AG04450 (cell line): Measurements from ENCODE around the gene PPARG. TPM values are rescaled to one million over a fixed set of nuclear protein-coding genes. Genes with fewer than 3 reads are reported as not detected.

Experiments used
- CTCF ChIA-PET: fragments of 300-600, 350-600 bp; formaldehyde crosslinking; extraction: SDS; loops from one replicate; lab custom pipeline; 2022; ENCODE audit warnings: antibody characterized with exemption, inconsistent platforms; lab: Charles Lee
- POLR2A ChIA-PET: fragments of 350-600 bp; formaldehyde crosslinking; extraction: SDS; loops from one replicate; lab custom pipeline; 2021; ENCODE audit warnings: antibody characterized with exemption, inconsistent platforms; lab: Yijun Ruan, JAX
- DNase-seq: peaks from one replicate; pipeline ENCODE4 v3.0.0-alpha.2; 2011; ENCODE audit warnings: low read depth, low spot score
- H3K27ac ChIP-seq: one replicate; pipeline ENCODE4 v1.5.1; 2012; ENCODE audit warnings: low read depth, low read length, control low read depth
- H3K27me3 ChIP-seq: one replicate; pipeline ENCODE4 v1.6.0; 2012; ENCODE audit warnings: low read length; ENCODE audit not compliant: control insufficient read depth, insufficient read depth
- H3K4me3 ChIP-seq: 2 replicates; pipeline ENCODE4 v1.5.1; 2011; ENCODE audit warnings: mild to moderate bottlenecking, low read depth, low read length, control low read depth
- H3K9me3 ChIP-seq: 2 replicates; pipeline ENCODE4 v1.5.1; 2012; ENCODE audit warnings: low read length; ENCODE audit not compliant: control insufficient read depth, insufficient read depth
- polyA plus RNA-seq: library from polyadenylated mRNA; depleted of rRNA; stranded (reverse); fragments of >200 nt; gene quantifications from 2 replicates; pipeline ENCODE4 v1.2.3, GENCODE V29; 2011
- TF ChIP-seq, protein P1 (sequence below): IDR thresholded peaks from 2 replicates; pipeline ENCODE4 v1.5.1; 2011; ENCODE audit warnings: low read depth, low read length, control low read depth, inconsistent platforms

PPARG gene
- polyA plus RNA-seq, 1 experiment = 33.8 TPM

- Histone ChIP-seq H3K4me3 (no peak overlapping the region), H3K27ac (no peak overlapping the region), H3K9me3 (0 out of 2 replicates have a peak, but pooled peaks cover 4% of the 10 kb centered on the region), H3K27me3 (no peaks in the 10 kb centered on the region)
- ChIA-PET CTCF (no interaction called here), POLR2A (no interaction called here)
- TF ChIP-seq, protein P1, sequence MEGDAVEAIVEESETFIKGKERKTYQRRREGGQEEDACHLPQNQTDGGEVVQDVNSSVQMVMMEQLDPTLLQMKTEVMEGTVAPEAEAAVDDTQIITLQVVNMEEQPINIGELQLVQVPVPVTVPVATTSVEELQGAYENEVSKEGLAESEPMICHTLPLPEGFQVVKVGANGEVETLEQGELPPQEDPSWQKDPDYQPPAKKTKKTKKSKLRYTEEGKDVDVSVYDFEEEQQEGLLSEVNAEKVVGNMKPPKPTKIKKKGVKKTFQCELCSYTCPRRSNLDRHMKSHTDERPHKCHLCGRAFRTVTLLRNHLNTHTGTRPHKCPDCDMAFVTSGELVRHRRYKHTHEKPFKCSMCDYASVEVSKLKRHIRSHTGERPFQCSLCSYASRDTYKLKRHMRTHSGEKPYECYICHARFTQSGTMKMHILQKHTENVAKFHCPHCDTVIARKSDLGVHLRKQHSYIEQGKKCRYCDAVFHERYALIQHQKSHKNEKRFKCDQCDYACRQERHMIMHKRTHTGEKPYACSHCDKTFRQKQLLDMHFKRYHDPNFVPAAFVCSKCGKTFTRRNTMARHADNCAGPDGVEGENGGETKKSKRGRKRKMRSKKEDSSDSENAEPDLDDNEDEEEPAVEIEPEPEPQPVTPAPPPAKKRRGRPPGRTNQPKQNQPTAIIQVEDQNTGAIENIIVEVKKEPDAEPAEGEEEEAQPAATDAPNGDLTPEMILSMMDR = no peak
- no peak for DNase-seq
Observed at GRCh38 chr3:12437861-12438260, 149.0 kb downstream of the PPARG start.

DNA sequence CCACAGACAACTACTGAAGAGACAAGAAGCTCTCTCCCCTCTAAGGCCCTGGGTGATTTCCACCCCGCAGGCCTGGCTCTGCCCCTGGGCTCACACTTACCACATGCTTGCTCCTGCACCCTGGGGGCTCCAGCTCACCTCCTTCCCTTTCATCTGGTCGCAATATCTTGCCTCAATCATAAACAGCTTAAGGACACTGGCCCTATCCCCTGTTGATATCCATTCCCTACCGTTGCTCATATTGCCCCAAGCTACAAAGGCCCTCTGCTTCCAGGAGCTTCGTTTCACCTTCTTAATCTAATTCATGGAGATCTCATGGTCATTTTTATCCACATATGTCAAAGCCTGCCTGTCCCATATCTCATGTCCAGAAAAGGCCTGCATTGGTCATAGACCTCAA lies 149.4 kb downstream of the PPARG start:
- Histone ChIP-seq H3K9me3 (0 out of 2 replicates have a peak, but pooled peaks cover 1% of the 10 kb centered on the region), H3K4me3 (no peak overlapping the region), H3K27ac (no peak overlapping the region), H3K27me3 (no peaks in the 10 kb centered on the region)
- POLR2A ChIA-PET = no interaction called here
- CTCF ChIA-PET = no interaction called here
- TF ChIP-seq, protein P1 = no peak
- DNase-seq = no peak

DNA sequence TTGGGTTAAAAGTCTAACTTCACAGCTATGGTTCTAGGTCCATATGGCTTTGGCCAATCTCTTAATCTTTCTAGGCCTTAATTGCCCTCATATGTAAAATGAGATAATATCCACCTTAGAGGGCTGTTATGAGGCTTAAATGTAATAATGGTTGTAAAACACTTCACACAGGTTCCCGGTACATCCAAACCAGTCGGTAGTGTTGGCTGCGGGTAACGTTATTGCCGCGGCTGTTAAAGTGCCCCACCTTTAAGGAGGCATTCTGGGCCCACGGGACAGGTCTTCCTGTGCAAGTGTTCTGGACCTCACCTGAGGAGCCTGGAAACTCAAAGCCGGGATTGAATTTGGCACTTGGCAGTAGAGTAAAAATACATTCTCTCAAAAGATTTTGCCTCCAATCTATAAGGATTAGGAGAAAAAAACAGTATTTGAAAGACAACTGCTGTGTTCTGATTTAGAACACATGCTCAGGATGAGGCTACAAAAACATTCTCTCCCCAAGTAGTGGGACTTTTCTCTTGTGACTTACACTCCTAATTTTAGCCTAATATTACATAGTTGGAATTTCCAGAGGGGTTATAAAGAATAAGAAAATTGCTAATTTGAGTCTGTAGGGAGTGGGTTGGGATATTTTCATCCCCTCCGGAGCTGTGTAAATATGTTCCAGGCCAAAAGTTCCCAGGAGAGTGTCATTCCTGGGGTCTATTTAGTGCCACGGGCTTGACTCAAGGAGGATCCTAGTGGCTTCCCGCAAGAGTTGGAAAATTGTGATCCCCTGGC lies 150.5 kb downstream of the PPARG start:
- POLR2A ChIA-PET = no interaction called here
- H3K27me3 ChIP-seq = no peaks in the 10 kb centered on the region
- TF ChIP-seq, protein P1 = no peak
- CTCF ChIA-PET = no interaction called here
- H3K4me3 ChIP-seq = no peak overlapping the region
- no peak for DNase-seq
- H3K9me3 ChIP-seq = no peaks in the 10 kb centered on the region
- no peak overlapping the region for H3K27ac ChIP-seq

DNA sequence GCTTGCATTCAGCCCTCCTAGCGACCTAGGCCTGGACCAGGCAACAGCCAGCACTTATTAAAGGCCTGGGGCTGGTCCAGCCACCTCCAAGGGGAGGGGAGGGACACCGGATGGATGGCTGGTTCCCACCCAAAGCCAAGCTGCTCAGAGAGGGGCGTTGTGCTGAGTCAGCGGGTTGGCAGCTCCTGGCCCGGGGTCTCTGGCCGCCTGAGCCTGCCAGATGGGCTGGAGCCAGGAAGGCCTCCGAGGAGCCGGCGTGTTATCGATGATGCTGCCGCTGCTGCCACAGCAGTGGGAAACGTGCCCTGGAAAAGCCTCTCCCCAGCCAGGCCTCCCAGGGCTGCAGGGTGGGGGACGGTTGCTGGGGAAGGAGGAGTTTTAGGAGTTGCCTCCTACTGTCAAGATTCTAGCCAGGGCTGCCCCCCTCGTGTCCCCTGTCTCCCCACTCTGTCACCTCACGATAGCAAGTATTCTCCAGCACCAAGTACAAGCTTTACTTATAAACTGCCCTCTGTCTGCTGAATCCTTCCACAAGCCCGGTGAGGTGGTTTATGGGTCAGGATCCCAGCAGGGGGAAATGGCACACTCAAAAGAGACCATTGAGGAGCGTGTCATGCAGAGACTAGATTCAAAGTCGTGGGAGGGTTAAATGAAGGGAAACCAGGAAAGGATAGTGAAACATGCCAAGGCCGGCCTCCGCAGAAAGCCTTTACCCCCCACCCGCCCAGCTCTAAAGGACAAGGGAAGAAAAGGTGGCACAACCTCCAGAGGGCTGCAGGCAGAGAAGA lies 152.3 kb downstream of the PPARG start:
- Histone ChIP-seq H3K4me3 (no peak overlapping the region), H3K9me3 (no peaks in the 10 kb centered on the region), H3K27me3 (no peaks in the 10 kb centered on the region), H3K27ac (peak overlapping the region; percentile 21)
- DNase-seq = peak; percentile 21
- POLR2A ChIA-PET = no interaction called here
- CTCF ChIA-PET = interaction anchor here (1.0 kb wide), 2 partner anchors 13 to 39 kb away, joined by 3 read pairs; no protein-coding TSS in a partner anchor
- TF ChIP-seq, protein P1 = no peak
